ENCODE data around the gene BUD31. TPM values are rescaled to one million over a fixed set of nuclear protein-coding genes. Genes with fewer than 3 reads are reported as not detected.

BUD31 gene
- total and polyA plus RNA-seq, 2 of the 13 experiments (the other 11 are each of a cell fraction or from before 2014, with no cell fraction given), result 35.1 to 79.1 TPM

- WGBS (ENCODE audit: low lambda C conversion rate), result under 1% methylated on average over 18 of the region's 18 CpGs
- Histone ChIP-seq H3K79me2 (ENCODE audit: insufficient read depth, low read length) (peaks cover 59% of the 10 kb centered on the region), H2AFZ (ENCODE audit: low read length) (no peak overlapping the region), H3K9me3 (ENCODE audit: low read length) (no peaks in the 10 kb centered on the region), H4K20me1 (ENCODE audit: insufficient read depth, low read length) (peaks cover 5% of the 10 kb centered on the region; the same call in 1 of the 2 replicates), H3K9ac (ENCODE audit: insufficient read depth, low read depth, low read length) (peak overlapping the region; percentile 99), H3K4me2 (ENCODE audit: low read depth, low read length) (peak overlapping the region; percentile 84), H3K4me1 (ENCODE audit: insufficient read depth, low read length) (peaks cover 41% of the 10 kb centered on the region), H3K4me3 (replicated peaks in 1 of 3; ENCODE audit: insufficient read depth in 1 of 3, low read depth in 2 of 3, low read length in 3 of 3) (peak overlapping the region; percentile 80 to 100 (median 93)), H3K27ac (ENCODE audit: extremely low read length, insufficient read depth, low read length) (peak overlapping the region; percentile 98), H3K36me3 (replicated peaks in 1 of 2; ENCODE audit: control insufficient read depth in 1 of 2, insufficient read depth in 2 of 2, low read length in 2 of 2) (peaks cover 12 to 43% of the 10 kb centered on the region in 2 experiments), H3K27me3 (ENCODE audit: control insufficient read depth in 1 of 2, insufficient read depth in 2 of 2, low read length in 2 of 2) (peaks cover 0 to 4% of the 10 kb centered on the region in 2 experiments; a peak in 2 of 5 replicates)
- peak; percentile 2; the same call in 1 of the 3 replicates for ATAC-seq
- CTCF ChIA-PET (ENCODE audit: low intra/inter-chr PET ratio, low total read pairs), result no interaction called here
- no peak for TF ChIP-seq CREBL2 (CRISPR knock-in tag; IDR thresholded peaks at IDR 0.05; ENCODE audit: borderline replicate concordance)
- TF ChIP-seq DPF2 (CRISPR knock-in tag; IDR thresholded peaks at IDR 0.05; ENCODE audit: borderline replicate concordance, low read depth), result 0 out of 2 replicates have a peak, but pooled peaks have one; percentile 5
- TF ChIP-seq ZBTB8A (CRISPR knock-in tag; IDR thresholded peaks at IDR 0.05; ENCODE audit: borderline replicate concordance, low read depth), result no peak
- TF ChIP-seq YY1 (IDR thresholded peaks at IDR 0.05; ENCODE audit: insufficient read depth, insufficient replicate concordance, low read depth, low read length), result no peak
- no peak for TF ChIP-seq ZBTB46 (CRISPR knock-in tag; IDR thresholded peaks at IDR 0.05; ENCODE audit: borderline replicate concordance)
- TF ChIP-seq THAP9 (CRISPR knock-in tag; IDR thresholded peaks at IDR 0.05; ENCODE audit: borderline replicate concordance), result 0 out of 2 replicates have a peak, but pooled peaks have one; percentile 2
- TF ChIP-seq ZNF124 (CRISPR knock-in tag; IDR thresholded peaks at IDR 0.05), result no peak
- peak; percentile 3; the same call in 1 of the 2 replicates for TF ChIP-seq KDM5A (IDR thresholded peaks at IDR 0.05; ENCODE audit: borderline replicate concordance, low read length)
- no peak for TF ChIP-seq GLI4 (CRISPR knock-in tag; IDR thresholded peaks at IDR 0.05; ENCODE audit: borderline replicate concordance)
- TF ChIP-seq RFXANK (CRISPR knock-in tag; IDR thresholded peaks at IDR 0.05), result peak; percentile 5; the same call in 1 of the 2 replicates
- in situ Hi-C loops (cut with HindIII; ENCODE audit: extremely low pct_ligation_motif_present, low pct_unique_long_range_greater_than_20kb), result no loop called here
- no peak for DNase-seq (ENCODE audit: low spot score)
- POLR2A ChIA-PET, result interaction anchor here (0.7 to 2.6 kb wide), 21 partner anchors 9 to 567 kb away, joined by 3 to 29 read pairs (median 6); partner anchors contain the start of genes ARPC1A, ARPC1B, ATP5MF and AZGP1
- no peak for FAIRE-seq
- intact Hi-C loops (cut with micrococcal nuclease; ENCODE audit: unreplicated experiment), result loop anchor here (2.0 to 5.0 kb wide), 2 partner anchors 37 to 56 kb away; partner anchors contain the start of gene ARPC1B
- TSS peak; percentile 60 for BruUV-seq (replicated peaks)
Observed at GRCh38 chr7:99409192-99409572, 413 bp downstream of the BUD31 start.

Measured in HepG2 (cell line).